DOHH2 (cell line): ENCODE measurements around the gene POLRMT.

Experiments used
- H3F3A ChIP-seq: fragments of 200-600 bp; sonication (generic), shearing (Covaris generic); 2 replicates; pipeline ENCODE4 v1.6.0; 2016; ENCODE audit warnings: antibody characterized with exemption, mild to moderate bottlenecking; ENCODE audit not compliant: control insufficient read depth, insufficient read depth
- H3K27ac ChIP-seq: fragments of 200-600 bp; sonication (generic); 2 replicates; pipeline ENCODE4 v1.5.1; 2014; ENCODE audit warnings: low read depth, mild to moderate bottlenecking, low read length, moderate library complexity
- H3K27me3 ChIP-seq: fragments of 200-600 bp; sonication (generic); 2 replicates; pipeline ENCODE4 v1.6.1; 2014; ENCODE audit warnings: mild to moderate bottlenecking, low read length, mixed read lengths; ENCODE audit not compliant: control insufficient read depth
- H3K36me3 ChIP-seq: fragments of 200-600 bp; sonication (generic); 2 replicates; pipeline ENCODE4 v1.6.1; 2014; ENCODE audit warnings: mild to moderate bottlenecking, low read length, moderate library complexity, mixed read lengths; ENCODE audit not compliant: control insufficient read depth
- H3K4me1 ChIP-seq: fragments of 200-600 bp; sonication (generic); 2 replicates; pipeline ENCODE4 v1.6.1; 2014; ENCODE audit warnings: mild to moderate bottlenecking, low read length, mixed read lengths; ENCODE audit not compliant: control insufficient read depth
- H3K4me2 ChIP-seq: fragments of 200-600 bp; sonication (generic); 2 replicates; pipeline ENCODE4 v1.6.0; 2014; ENCODE audit warnings: mild to moderate bottlenecking, low read length, moderate library complexity
- H3K4me3 ChIP-seq: fragments of 200-600 bp; sonication (generic); 2 replicates; pipeline ENCODE4 v1.5.1; 2014; ENCODE audit warnings: mild to moderate bottlenecking, low read length, mixed read lengths
- H3K79me2 ChIP-seq: fragments of 200-600 bp; sonication (generic); 2 replicates; pipeline ENCODE4 v1.6.1; 2014; ENCODE audit warnings: mild to moderate bottlenecking, low read length, mixed read lengths; ENCODE audit not compliant: control insufficient read depth
- H3K9me2 ChIP-seq: fragments of 200-600 bp; sonication (generic); replicated peaks from 2 replicates; pipeline ENCODE4 v1.6.1; 2014; ENCODE audit warnings: mild to moderate bottlenecking, low read length, mixed read lengths; ENCODE audit not compliant: control insufficient read depth
- H3K9me3 ChIP-seq: fragments of 200-600 bp; sonication (generic); 2 replicates; pipeline ENCODE4 v1.6.1; 2014; ENCODE audit warnings: antibody characterized with exemption, low read length, mixed read lengths; ENCODE audit not compliant: control insufficient read depth, insufficient read depth
- H4K20me1 ChIP-seq: fragments of 200-600 bp; sonication (generic); 2 replicates; pipeline ENCODE4 v1.6.0; 2014; ENCODE audit warnings: low read depth, mild to moderate bottlenecking, antibody characterized with exemption, low read length, moderate library complexity; ENCODE audit not compliant: control insufficient read depth, insufficient read depth
- CTCF ChIP-seq: fragments of 200-600 bp; sonication (generic); IDR thresholded peaks from one replicate; pipeline ENCODE4 v1.5.1; 2014; ENCODE audit warnings: antibody characterized with exemption, mild to moderate bottlenecking, low read depth, low read length; ENCODE audit not compliant: poor library complexity, severe bottlenecking
- EZH2phosphoT487 ChIP-seq: fragments of 200-600 bp; sonication (generic); IDR thresholded peaks from 2 replicates; pipeline ENCODE4 v1.6.1; 2017; ENCODE audit warnings: borderline replicate concordance, mild to moderate bottlenecking, antibody characterized with exemption, low read length, moderate library complexity, mixed read lengths

POLRMT gene

GRCh38 chr19:677601-678436 is 44.5 kb upstream of the POLRMT start:
- Histone ChIP-seq H3K36me3 (no peaks in the 10 kb centered on the region), H3K4me2 (no peak overlapping the region), H4K20me1 (no peaks in the 10 kb centered on the region; the same call in 1 of the 2 replicates), H3K9me2 (no peaks in the 10 kb centered on the region), H3K27ac (no peak overlapping the region), H3K27me3 (peaks cover 14% of the 10 kb centered on the region), H3K79me2 (peaks cover 5% of the 10 kb centered on the region; the same call in 1 of the 2 replicates), H3K4me1 (peaks cover 17% of the 10 kb centered on the region), H3K9me3 (no peaks in the 10 kb centered on the region), H3F3A (0 out of 2 replicates have a peak, but pooled peaks cover 4% of the 10 kb centered on the region), H3K4me3 (no peak overlapping the region)
- TF ChIP-seq CTCF = no peak
- no peak for TF ChIP-seq EZH2phosphoT487

GRCh38 chr19:677201-677600 is 43.9 kb upstream of the POLRMT start:
- no peak for TF ChIP-seq CTCF
- no peak for TF ChIP-seq EZH2phosphoT487
- Histone ChIP-seq H3K27me3 (peaks cover 14% of the 10 kb centered on the region), H3K9me3 (no peaks in the 10 kb centered on the region), H3K4me3 (no peak overlapping the region), H4K20me1 (no peaks in the 10 kb centered on the region; the same call in 1 of the 2 replicates), H3F3A (0 out of 2 replicates have a peak, but pooled peaks cover 4% of the 10 kb centered on the region), H3K27ac (no peak overlapping the region), H3K4me1 (peaks cover 17% of the 10 kb centered on the region), H3K79me2 (peaks cover 5% of the 10 kb centered on the region; the same call in 1 of the 2 replicates), H3K9me2 (no peaks in the 10 kb centered on the region), H3K4me2 (no peak overlapping the region), H3K36me3 (no peaks in the 10 kb centered on the region)

- no peak within 1 kb of the TSS for H3K27ac ChIP-seq
- H3K9me3 ChIP-seq = no peaks in the 10 kb centered on the region
- H3K36me3 ChIP-seq = no peaks in the 10 kb centered on the region
- H3K4me2 ChIP-seq = no peak within 1 kb of the TSS
- peaks cover 5% of the 10 kb centered on the region; the same call in 1 of the 2 replicates for H3K79me2 ChIP-seq
- H3K9me2 ChIP-seq = no peaks in the 10 kb centered on the region
- TF ChIP-seq EZH2phosphoT487 = no peak
- TF ChIP-seq CTCF = no peak
- H3K4me1 ChIP-seq = peaks cover 17% of the 10 kb centered on the region
- H3K4me3 ChIP-seq = no peak within 1 kb of the TSS
- 0 out of 2 replicates have a peak, but pooled peaks cover 4% of the 10 kb centered on the region for H3F3A ChIP-seq
- peaks cover 14% of the 10 kb centered on the region for H3K27me3 ChIP-seq
- H4K20me1 ChIP-seq = no peaks in the 10 kb centered on the region; the same call in 1 of the 2 replicates
Observed at GRCh38 chr19:676339-677105, 43.2 kb upstream of the POLRMT start, which contains the start of gene FSTL3. TSS of gene FSTL3 (plus strand) at chr19:676392. CDS start at chr19:676424, 32 bp downstream.
